ENCODE measurements around the gene TOGARAM1.

Gene TOGARAM1

DNA sequence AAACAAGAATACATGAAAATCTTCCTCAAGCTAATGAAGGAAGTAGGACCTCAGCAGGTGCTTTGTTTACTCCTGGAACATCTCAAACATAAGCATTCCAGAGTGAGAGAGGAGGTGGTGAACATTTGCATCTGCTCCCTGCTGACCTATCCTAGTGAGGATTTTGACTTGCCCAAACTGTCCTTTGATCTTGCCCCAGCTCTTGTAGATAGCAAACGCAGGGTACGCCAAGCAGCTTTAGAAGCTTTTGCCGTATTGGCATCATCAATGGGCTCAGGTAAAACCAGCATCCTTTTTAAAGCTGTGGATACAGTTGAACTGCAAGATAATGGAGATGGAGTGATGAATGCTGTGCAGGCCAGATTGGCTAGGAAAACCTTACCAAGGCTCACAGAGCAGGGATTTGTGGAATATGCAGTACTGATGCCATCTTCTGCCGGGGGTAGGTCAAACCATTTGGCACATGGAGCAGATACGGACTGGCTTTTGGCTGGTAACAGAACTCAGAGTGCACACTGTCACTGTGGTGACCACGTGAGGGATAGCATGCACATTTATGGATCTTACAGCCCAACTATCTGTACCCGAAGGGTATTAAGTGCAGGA is 1.9 kb downstream of the TOGARAM1 start:
- no peak for DNase-seq (ENCODE audit: low read depth in 2 of 2, low spot score in 1 of 2)

GRCh38 chr14:44966601-44967336 is 4.8 kb downstream of the TOGARAM1 start:
- DNase-seq (ENCODE audit: low read depth in 2 of 2, low spot score in 1 of 2): no peak

GRCh38 chr14:44968714-44969113 is 6.7 kb downstream of the TOGARAM1 start:
- DNase-seq (ENCODE audit: low read depth in 2 of 2, low spot score in 1 of 2): no peak

GRCh38 chr14:44970907-44971306 is 8.9 kb downstream of the TOGARAM1 start:
- DNase-seq (ENCODE audit: low read depth in 2 of 2, low spot score in 1 of 2): no peak

DNA sequence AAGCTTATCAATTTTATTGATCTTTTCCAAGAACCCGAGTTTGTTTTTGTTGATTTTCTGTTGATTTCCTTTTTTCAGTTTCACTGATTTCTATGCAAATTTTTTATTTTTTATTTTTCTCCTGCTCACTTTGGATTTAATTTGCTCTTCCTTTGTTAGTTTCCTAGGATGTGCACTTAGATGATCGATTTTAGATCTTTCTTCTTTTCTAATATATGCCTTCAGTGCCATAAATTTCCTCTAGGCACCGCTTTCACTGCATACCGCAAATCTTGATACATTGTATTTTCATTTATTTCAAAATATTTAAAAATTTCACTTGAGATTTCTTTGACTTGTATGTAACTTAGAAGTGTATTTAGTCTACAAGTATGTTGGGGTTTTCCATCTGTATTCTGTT is 9.5 kb downstream of the TOGARAM1 start:
- DNase-seq (ENCODE audit: low read depth in 2 of 2, low spot score in 1 of 2): no peak

DNA sequence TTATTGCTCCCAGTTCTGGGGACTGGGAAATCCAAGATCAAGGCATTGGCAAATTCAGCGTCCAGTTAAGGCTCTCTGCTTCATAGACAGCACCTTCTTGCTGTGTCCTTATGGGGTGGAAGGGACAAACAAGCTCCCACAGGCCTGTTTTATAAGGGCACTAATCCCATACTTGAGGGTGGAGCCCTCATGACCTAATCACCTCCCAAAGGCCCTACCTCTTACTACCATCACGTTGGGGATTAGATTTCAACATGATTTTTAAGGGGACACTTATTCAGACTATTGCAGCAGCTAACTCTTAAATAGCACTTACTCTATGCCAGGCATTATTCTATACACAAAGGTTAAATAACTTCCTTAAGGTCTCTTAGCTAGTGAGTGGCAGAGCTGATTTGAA is 17.3 kb downstream of the TOGARAM1 start:
- DNase-seq (ENCODE audit: low read depth in 2 of 2, low spot score in 1 of 2): no peak

DNA sequence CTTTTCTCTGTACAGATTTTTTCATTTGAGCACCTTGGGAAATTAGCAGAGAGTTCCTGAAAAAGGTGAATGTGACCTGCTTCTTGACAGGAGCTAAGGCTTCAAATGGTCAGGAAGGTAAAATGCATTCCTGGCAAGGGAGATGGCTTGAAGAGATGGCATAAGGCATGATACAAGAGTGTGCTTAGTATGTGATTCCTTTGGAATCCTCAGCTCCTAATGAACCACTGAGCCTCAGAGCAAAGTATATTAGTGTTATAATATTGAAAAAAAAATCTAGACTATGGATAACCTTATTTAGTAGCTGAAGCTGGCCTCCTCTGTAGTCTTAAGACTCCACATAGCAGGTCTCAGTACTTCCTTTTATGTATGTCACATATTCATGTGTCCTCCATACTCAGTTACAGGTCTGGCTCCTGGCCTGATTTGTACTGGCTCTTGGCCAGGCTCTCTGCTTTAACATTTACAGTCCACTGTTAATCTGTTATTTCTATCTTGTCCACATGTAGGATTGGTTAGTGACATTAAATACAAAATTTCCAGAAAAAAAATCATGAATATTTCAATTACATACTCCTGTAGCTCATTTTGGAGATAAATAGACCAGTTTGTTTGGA is 17.9 kb downstream of the TOGARAM1 start:
- no peak for DNase-seq (ENCODE audit: low read depth in 2 of 2, low spot score in 1 of 2)

DNA sequence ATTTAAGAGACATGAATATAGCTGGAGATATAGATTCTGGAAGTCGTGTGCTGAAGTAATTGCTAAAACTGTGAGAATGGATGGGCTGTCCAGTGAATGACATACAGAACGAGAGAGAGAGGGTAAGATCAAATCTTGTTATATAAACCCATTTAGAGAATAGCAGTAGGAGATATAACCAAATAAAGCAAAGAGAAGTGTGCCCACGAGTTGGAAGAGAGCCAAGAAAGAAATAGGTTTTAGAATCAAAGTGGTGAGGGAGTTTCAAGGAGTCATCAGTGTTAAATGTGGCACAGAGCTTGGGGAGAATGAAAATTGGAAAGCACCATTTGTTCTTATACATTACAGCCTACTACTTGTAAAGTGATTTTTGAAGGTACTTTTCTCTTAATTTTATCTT is 19.2 kb downstream of the TOGARAM1 start:
- DNase-seq (ENCODE audit: low read depth in 2 of 2, low spot score in 1 of 2): no peak

GRCh38 chr14:44982594-44982993 is 20.6 kb downstream of the TOGARAM1 start:
- no peak for DNase-seq (ENCODE audit: low read depth in 2 of 2, low spot score in 1 of 2)

GRCh38 chr14:44988694-44989093 is 26.7 kb downstream of the TOGARAM1 start:
- DNase-seq (ENCODE audit: low read depth in 2 of 2, low spot score in 1 of 2): no peak

- DNase-seq (ENCODE audit: low read depth in 2 of 2, low spot score in 1 of 2): no peak
Measured at GRCh38 chr14:44989497-44990440, 27.8 kb downstream of the TOGARAM1 start.

- no peak for DNase-seq (ENCODE audit: low read depth in 2 of 2, low spot score in 1 of 2)
Measured at GRCh38 chr14:44990533-44990932, 28.5 kb downstream of the TOGARAM1 start.

GRCh38 chr14:44995196-44995595 is 33.2 kb downstream of the TOGARAM1 start:
- DNase-seq (ENCODE audit: low read depth in 2 of 2, low spot score in 1 of 2): no peak

DNA sequence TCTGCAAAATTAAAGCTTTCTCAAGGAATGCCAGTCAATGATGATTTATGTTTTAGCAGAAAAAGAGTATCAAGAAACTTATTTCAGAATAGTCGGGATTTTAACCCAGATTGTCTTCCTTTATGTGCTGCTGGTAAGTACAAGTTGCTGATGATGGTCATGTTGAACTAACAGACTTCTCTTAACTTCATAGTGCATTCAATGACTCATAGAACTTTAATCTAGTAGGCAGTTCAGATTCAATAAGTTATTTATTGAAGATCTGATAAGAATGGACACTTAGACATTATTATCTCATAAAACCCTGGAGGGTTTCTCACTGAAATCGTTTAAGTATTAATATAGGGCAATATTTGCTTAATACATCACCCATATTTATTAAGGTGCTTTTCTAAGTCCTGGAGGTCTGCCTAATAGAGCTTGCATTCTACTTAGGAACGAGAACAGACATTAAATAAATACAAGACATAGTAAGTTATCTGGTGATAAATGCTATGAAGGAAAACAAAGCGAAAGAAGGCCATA is 33.8 kb downstream of the TOGARAM1 start:
- no peak for DNase-seq (ENCODE audit: low read depth in 2 of 2, low spot score in 1 of 2)

DNA sequence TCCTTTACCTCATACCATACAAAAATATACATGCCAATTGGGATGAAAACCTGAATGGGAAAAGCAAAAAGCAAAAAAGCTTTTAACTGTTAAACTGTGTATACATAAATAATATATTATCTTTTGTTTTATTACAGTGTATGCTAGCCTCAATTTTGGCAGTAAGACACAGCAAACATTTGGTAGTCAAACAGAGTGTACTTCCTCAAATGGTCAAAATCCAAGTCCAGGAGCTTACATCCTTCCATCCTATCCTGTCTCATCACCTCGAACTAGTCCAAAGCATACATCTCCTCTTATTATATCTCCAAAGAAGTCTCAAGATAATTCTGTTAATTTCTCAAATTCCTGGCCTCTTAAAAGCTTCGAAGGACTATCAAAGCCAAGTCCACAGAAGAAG is 41.9 kb downstream of the TOGARAM1 start:
- no peak for DNase-seq (ENCODE audit: low read depth in 2 of 2, low spot score in 1 of 2)

DNA sequence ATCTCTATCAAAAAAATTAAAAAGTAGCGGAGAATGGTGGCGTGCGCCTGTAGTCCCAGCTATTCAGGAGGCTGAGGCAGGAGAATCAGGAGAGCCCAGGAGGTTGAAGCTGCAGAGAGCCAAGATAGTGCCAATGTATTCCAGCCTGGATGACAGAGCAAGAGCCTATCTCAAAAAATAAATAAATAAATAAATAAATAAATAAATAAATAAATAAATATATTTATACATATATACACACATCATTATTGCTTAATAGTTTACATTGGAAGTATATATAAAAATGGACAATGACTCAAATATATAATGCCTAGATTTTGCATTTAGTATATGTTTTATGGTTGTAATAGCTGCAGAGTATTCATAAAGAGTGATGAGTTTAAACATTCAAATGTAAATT is 53.1 kb downstream of the TOGARAM1 start:
- no peak for DNase-seq (ENCODE audit: low read depth in 2 of 2, low spot score in 1 of 2)

DNA sequence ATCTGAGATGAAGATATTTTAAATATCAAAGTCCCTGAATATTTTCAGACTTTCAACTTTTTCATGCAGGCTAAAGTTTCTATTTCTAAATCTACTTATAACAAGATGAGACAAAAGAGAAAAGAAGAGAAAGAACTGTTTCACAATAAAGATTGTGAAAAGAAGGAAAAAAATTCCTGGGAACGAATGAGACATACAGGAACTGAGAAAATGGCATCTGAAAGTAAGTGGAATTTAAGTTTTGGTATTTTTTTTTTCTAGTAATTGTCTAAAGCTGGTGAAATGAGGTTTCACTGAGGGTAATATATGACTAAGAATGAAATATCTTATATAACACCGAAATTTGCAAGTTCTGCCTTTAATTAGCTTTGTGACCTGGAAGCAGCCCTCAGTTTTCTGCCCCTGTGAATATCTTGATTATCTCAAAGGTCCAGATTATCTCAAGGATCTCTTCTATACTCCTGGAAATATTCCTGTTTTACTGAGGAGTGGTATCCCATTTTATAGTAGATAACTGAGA is 66.2 kb downstream of the TOGARAM1 start:
- DNase-seq (ENCODE audit: low read depth in 2 of 2, low spot score in 1 of 2): no peak

DNA sequence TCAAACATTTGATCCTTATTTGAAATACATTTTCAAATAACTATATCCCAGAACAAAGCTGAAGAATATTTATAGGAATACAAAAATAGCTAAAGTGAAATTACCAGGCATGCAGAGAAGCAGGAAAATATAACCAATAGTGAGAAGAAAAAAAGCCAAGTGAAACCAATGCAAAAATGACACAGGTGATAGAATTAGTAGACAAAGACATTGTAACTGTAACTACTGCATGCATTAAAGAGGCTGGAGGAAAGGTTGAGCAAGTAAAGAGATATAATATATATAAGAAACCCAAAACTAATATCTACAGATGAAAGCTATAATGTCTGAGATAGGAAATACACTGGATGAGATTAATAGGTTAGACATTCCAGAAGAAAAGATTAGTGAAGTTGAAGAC is 72.7 kb downstream of the TOGARAM1 start:
- no peak for DNase-seq (ENCODE audit: low read depth in 2 of 2, low spot score in 1 of 2)

GRCh38 chr14:45038256-45038655 is 76.3 kb downstream of the TOGARAM1 start:
- DNase-seq (ENCODE audit: low read depth in 2 of 2, low spot score in 1 of 2): no peak

DNA sequence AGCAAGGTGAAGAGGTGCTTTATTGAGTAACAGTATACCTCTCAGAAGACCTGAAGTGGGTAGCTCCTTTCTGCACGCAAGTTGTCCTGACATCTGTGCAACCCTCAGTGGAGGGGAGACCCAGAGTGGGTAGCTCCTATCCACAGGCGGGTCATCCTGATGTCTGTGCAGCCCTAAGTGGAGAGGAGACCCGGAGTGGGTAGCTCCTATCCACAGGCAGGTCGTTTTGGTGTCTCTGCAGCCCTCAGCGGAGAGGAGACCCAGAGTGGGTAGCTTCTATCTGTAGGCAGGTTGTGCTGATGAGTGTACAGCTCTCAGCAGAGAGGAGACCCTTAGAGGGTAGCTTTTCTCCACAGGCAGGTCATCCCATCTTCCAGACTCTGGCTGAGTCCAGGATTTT is 76.9 kb downstream of the TOGARAM1 start:
- no peak for DNase-seq (ENCODE audit: low read depth in 2 of 2, low spot score in 1 of 2)

DNA sequence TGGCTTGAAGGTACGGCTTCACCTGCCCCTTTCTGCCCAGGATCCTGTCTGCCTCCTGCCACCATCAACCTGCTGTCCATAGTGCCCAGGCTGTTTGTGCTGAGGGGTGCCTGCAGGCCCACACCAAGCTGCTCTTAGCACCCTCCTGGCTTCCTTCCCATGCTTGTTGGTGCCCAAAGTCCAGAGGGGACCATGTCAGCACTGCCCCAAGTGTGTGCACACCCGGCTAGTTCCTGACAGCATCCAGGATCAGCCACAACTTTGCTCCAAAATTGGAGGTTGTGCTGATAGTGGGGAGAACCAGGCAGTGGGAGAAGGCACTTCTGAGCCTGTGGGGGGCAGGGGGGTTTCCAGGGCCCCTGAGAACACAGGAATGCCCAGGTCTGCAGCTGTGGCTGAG is 77.4 kb downstream of the TOGARAM1 start:
- no peak for DNase-seq (ENCODE audit: low read depth in 2 of 2, low spot score in 1 of 2)

Measured in stimulated activated CD8-positive, alpha-beta memory T cell treated with anti-CD3 and anti-CD28 coated beads, Interleukin-4, amount 100 ng/mL, for 4 hours (primary cell).